Stimulated activated naive CD8-positive, alpha-beta T cell treated with anti-CD3 and anti-CD28 coated beads, Interleukin-15, Interleukin-2, amounts not matched to agents 100 ng/mL and 50 ng/mL, for 24 hours (primary cell): ENCODE data around the gene FAM32A.
A peak's percentile ranks its signal among the peaks of the same experiment; 100 is the strongest.
"Not testable (repeated sequence)": the region's sequence is repeated elsewhere in the genome, so short reads cannot be mapped to it uniquely, and the experiment has no call there.

Source experiments
- H3K27ac Mint-ChIP-seq: one replicate; pipeline ENCODE4 v1.8.0; 2021; ENCODE audit warnings: mild to moderate bottlenecking, mixed read lengths
- H3K27me3 Mint-ChIP-seq: one replicate; pipeline ENCODE4 v1.8.0; 2021; ENCODE audit warnings: mixed read lengths
- H3K36me3 Mint-ChIP-seq: one replicate; pipeline ENCODE4 v1.8.0; 2021; ENCODE audit warnings: low read depth, mixed read lengths
- H3K4me1 Mint-ChIP-seq: one replicate; pipeline ENCODE4 v1.8.0; 2021; ENCODE audit warnings: low read depth, mixed read lengths
- H3K4me3 Mint-ChIP-seq: one replicate; pipeline ENCODE4 v1.8.0; 2021; ENCODE audit warnings: mild to moderate bottlenecking, mixed read lengths
- H3K9me3 Mint-ChIP-seq: one replicate; pipeline ENCODE4 v1.8.0; 2021; ENCODE audit warnings: mixed read lengths

Gene FAM32A

DNA sequence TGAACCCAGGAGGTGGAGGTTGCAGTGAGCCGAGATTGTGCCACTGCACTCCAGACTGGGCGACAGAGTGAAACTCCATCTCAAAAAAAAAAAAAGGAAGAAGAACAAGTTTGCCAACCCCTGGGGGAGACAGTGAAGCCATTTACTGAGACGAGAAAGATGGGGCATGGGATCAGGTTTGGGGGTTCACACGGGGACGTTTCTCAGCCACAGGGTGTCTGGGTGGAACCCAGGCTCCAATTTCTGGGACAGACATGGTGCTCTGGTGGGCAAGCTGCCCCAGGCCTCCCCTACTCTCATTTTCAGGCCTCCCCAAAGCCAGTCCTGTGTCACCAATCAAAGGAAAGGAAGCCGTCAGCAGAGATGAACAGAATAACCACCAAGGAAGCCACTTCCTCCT lies 28.3 kb upstream of the FAM32A start:
- H3K9me3 Mint-ChIP-seq: no peaks in the 10 kb centered on the region
- H3K27ac Mint-ChIP-seq: peak overlapping the region; percentile 52
- H3K27me3 Mint-ChIP-seq: no peaks in the 10 kb centered on the region
- H3K36me3 Mint-ChIP-seq: peaks cover 46% of the 10 kb centered on the region
- H3K4me3 Mint-ChIP-seq: no peak overlapping the region
- H3K4me1 Mint-ChIP-seq: peaks cover 26% of the 10 kb centered on the region

DNA sequence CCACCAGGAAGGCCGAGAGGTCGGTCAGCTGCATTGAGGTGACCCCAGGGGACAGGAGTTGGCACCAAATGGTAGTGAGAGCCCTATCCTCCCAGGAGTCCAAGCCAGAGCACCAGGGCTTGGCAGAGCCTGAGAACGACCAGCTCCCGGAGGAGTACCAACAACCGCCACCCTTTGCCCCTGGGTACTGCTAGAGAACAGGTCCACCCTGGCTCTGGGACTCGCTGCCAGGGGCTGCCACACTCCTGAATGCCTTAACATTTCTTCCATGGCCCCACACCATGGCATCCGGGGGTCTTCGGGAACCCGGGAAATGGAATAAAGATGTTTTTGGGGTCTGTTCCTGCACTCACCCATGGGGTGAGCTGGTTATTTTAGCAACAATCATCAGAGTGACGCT lies 27.6 kb upstream of the FAM32A start:
- H3K27ac Mint-ChIP-seq: no peak overlapping the region
- H3K4me3 Mint-ChIP-seq: no peak overlapping the region
- H3K4me1 Mint-ChIP-seq: peaks cover 28% of the 10 kb centered on the region
- peaks cover 44% of the 10 kb centered on the region for H3K36me3 Mint-ChIP-seq
- H3K9me3 Mint-ChIP-seq: no peaks in the 10 kb centered on the region
- no peaks in the 10 kb centered on the region for H3K27me3 Mint-ChIP-seq

DNA sequence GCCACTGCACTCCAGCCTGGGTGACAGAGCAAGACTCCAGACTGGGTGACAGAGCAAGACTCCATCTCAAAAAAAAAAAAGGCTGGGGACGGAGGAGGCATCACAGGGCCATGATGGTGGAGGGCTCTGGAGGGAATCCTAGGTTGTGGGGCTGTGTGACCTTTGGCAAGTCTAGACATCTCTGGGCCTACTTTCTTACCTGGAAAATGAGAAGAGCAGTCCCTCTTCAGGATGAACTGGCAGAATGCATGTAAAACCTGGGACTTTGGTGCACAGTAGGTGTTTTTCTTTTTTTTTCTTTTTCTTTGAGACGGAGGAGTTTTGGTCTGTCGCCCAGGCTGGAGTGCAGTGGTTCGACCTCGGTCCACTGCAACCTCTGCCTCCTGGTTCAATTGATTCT lies 25.6 kb upstream of the FAM32A start:
- no peak overlapping the region for H3K27ac Mint-ChIP-seq
- H3K27me3 Mint-ChIP-seq: no peaks in the 10 kb centered on the region
- H3K36me3 Mint-ChIP-seq: peaks cover 26% of the 10 kb centered on the region
- no peak overlapping the region for H3K4me3 Mint-ChIP-seq
- no peaks in the 10 kb centered on the region for H3K9me3 Mint-ChIP-seq
- peaks cover 28% of the 10 kb centered on the region for H3K4me1 Mint-ChIP-seq

DNA sequence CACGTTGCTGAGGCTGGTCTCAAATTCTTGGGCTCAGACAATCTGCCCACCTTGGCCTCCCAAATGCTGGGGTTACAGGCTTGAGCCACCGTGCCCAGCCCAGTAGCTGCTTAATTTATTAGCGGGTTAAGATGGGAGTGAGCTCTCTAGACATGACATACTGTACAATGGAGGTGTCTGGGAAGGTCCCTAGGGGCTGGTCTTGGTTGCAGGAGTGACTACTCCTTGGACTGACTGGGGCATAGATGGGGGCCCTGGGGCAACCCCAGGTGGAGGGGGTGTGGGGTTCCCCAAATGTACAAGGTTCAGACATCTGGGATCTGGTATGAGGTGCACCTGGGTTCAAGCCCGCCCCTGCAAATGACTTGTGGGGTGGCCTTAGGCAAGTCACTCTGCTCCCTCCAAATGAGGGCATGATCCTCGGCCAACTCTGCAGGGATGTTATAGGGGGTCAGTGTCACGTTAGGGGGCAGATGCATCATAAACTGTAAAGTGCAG lies 24.7 kb upstream of the FAM32A start:
- Mint-ChIP-seq H3K27ac (peak overlapping the region; percentile 92), H3K4me1 (peaks cover 23% of the 10 kb centered on the region), H3K4me3 (peak overlapping the region; percentile 28), H3K27me3 (no peaks in the 10 kb centered on the region), H3K9me3 (no peaks in the 10 kb centered on the region), H3K36me3 (peaks cover 17% of the 10 kb centered on the region)

DNA sequence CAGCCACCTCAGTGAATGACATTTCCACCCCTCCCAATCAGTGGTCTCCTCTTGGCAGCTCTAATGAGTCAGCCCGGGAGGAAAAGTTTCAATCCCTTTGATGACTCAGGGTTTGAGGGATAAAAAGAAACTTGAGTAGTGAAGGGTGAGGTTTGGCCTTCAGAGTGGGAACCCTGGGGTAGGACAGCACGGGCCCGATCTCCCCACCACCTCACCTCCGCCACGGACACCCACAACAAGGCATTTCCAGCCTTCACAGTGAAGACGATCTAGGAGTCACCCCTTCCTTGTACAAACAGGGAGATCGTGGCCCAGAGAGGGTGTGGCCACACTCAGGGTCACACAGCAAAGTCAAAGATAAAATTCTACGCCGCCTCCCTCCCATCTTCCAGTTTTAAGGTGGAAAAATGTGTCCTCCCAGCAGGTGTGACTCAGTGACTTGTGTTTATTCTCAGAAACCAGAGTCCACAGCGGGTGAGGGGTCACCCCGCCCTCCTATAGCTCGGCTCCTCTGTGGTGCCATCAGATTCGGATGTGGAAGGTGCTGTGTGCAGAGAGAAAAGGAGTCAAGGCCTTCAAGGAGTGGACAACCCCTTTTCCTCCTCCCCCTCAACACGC lies 24.2 kb upstream of the FAM32A start:
- H3K36me3 Mint-ChIP-seq: peaks cover 12% of the 10 kb centered on the region
- peak overlapping the region; percentile 28 for H3K4me3 Mint-ChIP-seq
- H3K9me3 Mint-ChIP-seq: no peaks in the 10 kb centered on the region
- H3K4me1 Mint-ChIP-seq: peaks cover 23% of the 10 kb centered on the region
- no peaks in the 10 kb centered on the region for H3K27me3 Mint-ChIP-seq
- peak overlapping the region; percentile 92 for H3K27ac Mint-ChIP-seq

DNA sequence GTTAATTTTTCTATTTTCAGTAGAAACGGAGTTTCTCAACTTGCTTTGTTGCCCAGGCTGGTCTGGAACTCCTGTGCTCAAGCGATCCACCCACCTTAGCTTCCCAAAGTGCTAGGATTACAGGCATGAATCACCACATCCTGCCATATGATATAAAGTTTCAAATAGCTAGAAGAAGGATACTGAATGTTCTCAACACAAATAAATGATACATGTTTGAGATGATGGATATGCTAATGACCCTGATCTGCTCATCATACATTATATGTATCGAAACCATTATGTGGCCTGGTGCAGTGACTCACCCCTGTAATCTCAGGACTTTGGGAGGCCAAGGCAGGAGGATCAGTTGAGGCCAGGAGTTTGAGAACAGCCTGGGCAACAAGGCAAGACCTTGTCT lies 23.4 kb upstream of the FAM32A start:
- Mint-ChIP-seq H3K27me3 (no peaks in the 10 kb centered on the region), H3K36me3 (peaks cover 5% of the 10 kb centered on the region), H3K4me1 (peaks cover 23% of the 10 kb centered on the region), H3K9me3 (no peaks in the 10 kb centered on the region), H3K27ac (peak overlapping the region; percentile 88), H3K4me3 (no peak overlapping the region)

DNA sequence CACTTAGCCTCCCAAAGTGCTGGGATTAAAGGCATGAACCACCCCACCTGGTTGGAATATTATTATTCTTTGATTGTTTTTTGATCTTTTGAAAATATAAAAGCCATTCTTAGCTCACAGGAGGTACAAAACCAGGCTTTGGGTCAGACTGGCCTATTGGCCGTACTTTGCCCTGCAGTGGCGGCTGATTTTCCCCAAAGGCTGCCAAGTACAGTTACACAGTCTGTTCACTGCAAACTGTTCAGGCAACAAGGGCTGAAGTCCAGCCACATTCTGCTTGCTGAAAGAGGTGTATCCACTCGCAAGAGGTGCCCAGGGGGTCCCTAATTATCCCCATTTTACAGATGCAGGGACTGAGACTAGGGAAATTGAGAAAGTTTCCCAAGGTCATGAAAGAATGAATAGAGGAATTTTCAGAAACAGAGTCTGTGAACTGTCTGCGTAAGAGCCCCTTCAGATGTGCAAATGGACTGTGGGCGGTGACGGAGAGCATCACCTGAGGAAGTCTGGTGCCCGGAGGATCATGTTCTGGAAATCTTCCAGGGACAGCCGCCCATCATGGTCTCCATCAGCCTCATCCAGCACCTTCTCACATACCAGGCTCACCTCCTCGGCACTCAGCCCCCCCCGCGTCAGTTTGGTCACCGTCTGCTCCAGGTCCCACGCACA lies 20.9 kb upstream of the FAM32A start:
- Mint-ChIP-seq H3K36me3 (no peaks in the 10 kb centered on the region), H3K27ac (no peak overlapping the region), H3K27me3 (no peaks in the 10 kb centered on the region)

DNA sequence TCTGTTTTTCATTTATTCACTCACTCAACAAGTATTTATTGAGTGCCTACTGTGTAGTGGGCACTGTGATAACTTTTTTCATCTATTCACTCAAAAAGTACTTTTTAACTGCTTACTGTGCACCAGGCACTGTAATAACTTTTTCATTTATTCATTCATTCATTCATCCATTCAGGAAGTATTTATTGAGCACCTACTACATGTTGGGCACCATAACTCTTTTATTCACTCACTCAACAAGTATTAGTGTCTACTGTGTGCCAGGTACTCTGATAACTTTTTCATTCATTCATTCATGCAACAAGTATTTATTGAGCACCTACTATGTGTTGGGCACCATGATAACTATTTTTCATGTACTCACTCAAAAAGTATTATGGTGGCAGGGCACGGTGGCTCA lies 18.8 kb upstream of the FAM32A start:
- Mint-ChIP-seq H3K27ac (no peak overlapping the region), H3K4me1 (peaks cover 15% of the 10 kb centered on the region), H3K4me3 (no peak overlapping the region), H3K9me3 (no peaks in the 10 kb centered on the region), H3K36me3 (no peaks in the 10 kb centered on the region), H3K27me3 (no peaks in the 10 kb centered on the region)

More for the DNA sequence above, 20.9 kb upstream of the FAM32A start:
- Mint-ChIP-seq H3K4me3 (no peak overlapping the region), H3K4me1 (peaks cover 32% of the 10 kb centered on the region), H3K9me3 (no peaks in the 10 kb centered on the region)

DNA sequence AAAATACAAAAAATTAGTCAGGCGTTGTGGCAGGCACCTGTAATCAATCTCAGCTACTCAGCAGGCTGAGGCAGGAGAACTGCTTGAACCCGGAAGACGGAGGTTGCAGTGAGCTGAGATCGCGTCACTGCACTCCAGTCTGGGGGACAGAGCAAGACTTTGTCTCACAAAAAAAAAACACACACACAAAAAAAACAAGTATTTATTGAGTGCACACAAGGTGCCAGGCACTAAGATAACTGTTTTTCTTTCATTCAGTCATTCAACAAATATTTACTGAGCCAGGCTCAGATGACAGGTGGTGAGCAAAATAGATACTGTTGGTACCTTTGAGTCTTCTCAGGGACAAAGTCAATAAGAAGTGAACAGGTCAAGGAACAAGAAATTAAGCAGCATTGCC lies 18.2 kb upstream of the FAM32A start:
- Mint-ChIP-seq H3K4me1 (peaks cover 9% of the 10 kb centered on the region), H3K27ac (no peak overlapping the region), H3K4me3 (no peak overlapping the region), H3K36me3 (no peaks in the 10 kb centered on the region), H3K27me3 (no peaks in the 10 kb centered on the region), H3K9me3 (no peaks in the 10 kb centered on the region)

DNA sequence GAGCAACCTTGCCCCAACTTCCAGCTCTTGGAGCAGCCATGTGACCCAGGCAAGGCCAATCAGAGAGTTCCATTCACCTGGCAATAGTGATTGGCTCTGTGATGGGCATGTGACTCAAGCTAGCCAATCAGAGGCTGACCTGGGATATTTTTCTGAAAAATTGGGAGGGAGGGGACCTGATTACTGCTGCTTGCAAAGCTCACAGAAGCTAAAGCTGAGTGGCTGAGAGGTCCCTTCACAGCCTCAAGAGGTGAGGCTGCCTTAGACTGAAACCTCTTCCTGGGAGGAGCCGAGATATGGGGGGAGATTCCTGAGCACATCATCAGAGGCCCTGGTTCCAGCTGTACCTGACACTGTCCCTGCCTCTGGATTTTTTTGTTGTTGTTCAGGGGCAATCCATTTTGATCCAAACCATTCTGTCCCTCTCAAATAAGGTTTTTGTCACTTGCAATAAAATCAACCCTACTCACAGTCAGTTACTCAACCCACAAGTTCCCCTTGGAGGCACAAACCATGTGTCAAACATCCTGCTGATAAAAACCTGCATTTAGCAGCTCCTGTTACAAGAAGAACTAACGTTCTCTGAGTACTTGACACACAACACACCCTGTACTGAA lies 16.6 kb upstream of the FAM32A start:
- Mint-ChIP-seq H3K27ac (no peak overlapping the region), H3K4me1 (peaks cover 14% of the 10 kb centered on the region), H3K4me3 (no peak overlapping the region), H3K27me3 (no peaks in the 10 kb centered on the region), H3K36me3 (no peaks in the 10 kb centered on the region), H3K9me3 (no peaks in the 10 kb centered on the region)

DNA sequence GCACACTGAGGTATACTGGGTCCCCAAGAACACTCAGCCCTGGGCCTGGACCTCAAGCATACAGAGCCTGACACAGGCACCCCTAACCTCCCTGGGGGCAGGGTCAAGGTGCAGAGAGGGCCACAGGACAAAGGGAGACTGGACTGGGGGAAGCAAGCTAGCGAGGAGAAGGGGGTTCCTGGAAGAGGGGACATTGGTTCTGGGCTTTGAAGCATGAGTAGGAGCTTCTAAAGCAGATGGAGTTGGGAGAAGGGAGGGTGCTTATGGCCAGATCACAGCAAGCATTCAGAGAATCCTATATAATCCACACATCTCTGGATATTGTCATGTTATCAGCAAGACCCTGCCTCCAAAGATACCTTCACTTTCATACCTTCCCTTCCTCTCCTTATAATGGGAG lies 15.1 kb upstream of the FAM32A start:
- no peaks in the 10 kb centered on the region for H3K36me3 Mint-ChIP-seq
- no peaks in the 10 kb centered on the region for H3K9me3 Mint-ChIP-seq
- no peak overlapping the region for H3K27ac Mint-ChIP-seq
- no peaks in the 10 kb centered on the region for H3K27me3 Mint-ChIP-seq
- H3K4me1 Mint-ChIP-seq: peaks cover 14% of the 10 kb centered on the region
- no peak overlapping the region for H3K4me3 Mint-ChIP-seq

DNA sequence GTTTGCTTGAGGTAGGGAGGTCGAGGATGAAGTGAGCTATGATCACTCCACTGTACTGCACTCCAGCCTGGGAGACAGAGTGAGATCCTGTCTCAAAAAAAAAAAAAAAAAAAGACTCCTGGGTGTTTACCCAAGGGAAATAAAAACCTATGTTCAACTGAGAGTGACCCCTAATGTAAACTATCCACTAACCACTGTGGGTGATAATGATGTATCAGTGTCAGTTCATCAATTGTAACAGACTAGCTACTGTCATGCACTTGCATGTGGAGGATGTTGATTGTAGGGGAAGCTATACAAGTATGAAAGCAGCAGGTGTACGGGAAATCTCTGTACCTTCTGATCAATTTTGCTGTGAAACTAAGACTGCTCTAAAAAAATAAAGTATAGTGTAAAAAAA lies 9.3 kb upstream of the FAM32A start:
- no peaks in the 10 kb centered on the region for H3K27me3 Mint-ChIP-seq
- H3K4me1 Mint-ChIP-seq: peaks cover 5% of the 10 kb centered on the region
- H3K9me3 Mint-ChIP-seq: no peaks in the 10 kb centered on the region
- H3K36me3 Mint-ChIP-seq: no peaks in the 10 kb centered on the region
- no peak overlapping the region for H3K4me3 Mint-ChIP-seq
- no peak overlapping the region for H3K27ac Mint-ChIP-seq

DNA sequence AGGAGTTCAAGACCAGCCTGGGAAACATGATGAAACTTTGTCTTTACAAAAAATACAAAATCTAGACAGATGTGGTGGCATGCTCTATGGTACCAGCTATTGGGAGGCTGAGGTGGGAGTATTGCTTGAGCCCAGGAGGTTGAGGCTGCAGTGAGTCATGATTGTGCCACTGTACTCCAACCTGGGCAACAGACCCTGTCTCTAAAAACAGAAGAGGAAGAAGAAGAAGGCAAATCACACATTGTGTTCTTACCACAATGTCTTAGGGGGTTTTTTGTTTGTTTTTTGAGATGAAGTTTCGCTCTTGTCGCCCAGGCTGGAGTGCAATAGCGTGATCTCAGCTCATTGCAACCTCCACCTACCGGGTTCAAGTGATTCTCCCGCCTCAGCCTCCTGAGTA lies 6.3 kb upstream of the FAM32A start:
- not testable (repeated sequence) for H3K9me3 Mint-ChIP-seq, H3K4me3 Mint-ChIP-seq, H3K4me1 Mint-ChIP-seq, H3K36me3 Mint-ChIP-seq, H3K27me3 Mint-ChIP-seq, H3K27ac Mint-ChIP-seq

DNA sequence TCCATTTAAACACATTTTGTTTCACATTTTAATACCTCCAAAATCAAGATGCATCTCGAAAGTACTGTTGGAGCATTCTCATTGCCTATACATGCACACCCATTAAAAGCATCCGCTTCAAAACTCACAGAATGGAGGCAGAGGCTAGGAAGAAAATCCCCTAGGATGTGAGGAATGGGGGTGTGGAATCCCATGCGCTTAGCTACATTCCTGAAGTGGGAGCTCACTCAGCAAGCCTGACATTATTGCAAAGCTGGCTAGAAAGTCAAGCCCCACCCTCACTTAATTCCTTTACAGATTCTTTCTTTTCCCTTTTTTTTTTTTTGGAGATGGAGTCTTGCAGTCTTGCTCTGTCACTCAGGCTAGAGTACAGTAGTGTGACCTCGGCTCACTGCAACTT lies 4.6 kb upstream of the FAM32A start:
- Mint-ChIP-seq H3K4me3 (no peak overlapping the region), H3K27ac (no peak overlapping the region), H3K9me3 (no peaks in the 10 kb centered on the region), H3K27me3 (no peaks in the 10 kb centered on the region), H3K36me3 (no peaks in the 10 kb centered on the region), H3K4me1 (peaks cover 16% of the 10 kb centered on the region)

DNA sequence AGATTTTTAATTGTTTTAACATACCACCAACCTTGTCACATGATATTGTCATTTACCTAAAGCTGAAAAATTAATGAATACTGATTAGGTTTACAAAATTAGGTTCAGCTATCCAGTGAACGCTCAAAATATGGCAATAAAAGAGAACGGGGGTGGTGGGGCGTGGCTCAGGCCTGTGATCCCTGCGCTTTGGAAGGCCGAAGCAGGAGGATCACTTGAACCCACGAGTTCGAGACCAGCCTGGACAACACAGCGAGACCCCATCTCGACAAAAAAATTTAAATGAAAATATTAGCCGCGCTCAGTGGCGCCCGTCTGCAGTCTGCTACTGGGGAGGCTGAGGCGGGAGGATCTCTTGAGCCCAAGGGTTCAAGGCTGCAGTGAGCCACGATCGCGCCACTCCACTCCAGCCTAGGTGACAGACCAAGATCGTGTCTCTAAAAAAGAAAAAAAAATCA lies 516 bp upstream of the FAM32A start:
- H3K27ac Mint-ChIP-seq: peak overlapping the region; percentile 98
- peaks cover 37% of the 10 kb centered on the region for H3K4me1 Mint-ChIP-seq
- no peaks in the 10 kb centered on the region for H3K27me3 Mint-ChIP-seq
- peak overlapping the region; percentile 98 for H3K4me3 Mint-ChIP-seq
- H3K36me3 Mint-ChIP-seq: peaks cover 17% of the 10 kb centered on the region
- no peaks in the 10 kb centered on the region for H3K9me3 Mint-ChIP-seq
